IPS-11a (cell line): Measurements from ENCODE around the gene CUL4B.
"Not testable (repeated sequence)": the region's sequence is repeated elsewhere in the genome, so short reads cannot be mapped to it uniquely, and the experiment has no call there.

ENCODE experiments used
- H3K4me3 ChIP-seq: one replicate; pipeline ENCODE4 v1.5.1; 2013; ENCODE audit warnings: low read depth, low read length, control low read depth

CUL4B gene

DNA sequence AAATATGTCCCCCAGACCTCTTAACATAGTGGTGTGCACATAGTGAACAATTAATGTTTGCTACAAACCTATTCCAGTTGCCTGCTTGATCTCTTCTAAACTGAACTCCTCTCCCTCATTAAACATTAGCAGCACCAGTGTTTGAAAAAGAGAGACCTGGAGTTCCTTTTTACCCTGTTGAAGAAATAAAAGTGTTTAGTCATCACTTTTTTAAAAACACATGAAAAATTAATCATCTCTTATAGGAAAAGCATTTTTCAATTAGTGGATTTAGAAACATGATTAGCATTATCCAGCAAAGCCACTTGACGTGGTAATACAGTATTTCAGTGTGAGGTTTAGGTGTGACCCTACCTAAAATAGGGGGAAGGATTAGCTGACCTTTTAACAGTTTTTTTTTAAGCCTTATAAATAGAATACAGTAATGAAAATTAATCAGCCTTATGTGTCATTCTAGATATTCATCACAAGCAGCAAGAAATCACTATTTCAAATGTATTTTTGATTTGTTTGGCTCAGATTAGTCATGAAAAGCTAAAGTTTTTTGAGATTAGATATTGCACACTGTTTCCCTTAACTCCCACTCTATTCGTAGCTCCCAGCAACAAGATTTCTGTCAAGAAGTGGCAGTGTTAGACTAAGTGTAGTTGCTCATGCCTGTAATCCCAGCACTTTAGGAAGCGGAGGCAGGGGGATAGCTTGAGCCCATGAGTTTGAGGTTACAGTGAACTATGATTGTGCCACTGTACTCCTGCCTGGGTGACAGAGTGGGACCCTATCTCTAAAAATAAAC is 26.2 kb downstream of the CUL4B start:
- no peak overlapping the region for H3K4me3 ChIP-seq

GRCh38 chrX:120522820-120523219 is 37.9 kb downstream of the CUL4B start:
- no peak overlapping the region for H3K4me3 ChIP-seq

DNA sequence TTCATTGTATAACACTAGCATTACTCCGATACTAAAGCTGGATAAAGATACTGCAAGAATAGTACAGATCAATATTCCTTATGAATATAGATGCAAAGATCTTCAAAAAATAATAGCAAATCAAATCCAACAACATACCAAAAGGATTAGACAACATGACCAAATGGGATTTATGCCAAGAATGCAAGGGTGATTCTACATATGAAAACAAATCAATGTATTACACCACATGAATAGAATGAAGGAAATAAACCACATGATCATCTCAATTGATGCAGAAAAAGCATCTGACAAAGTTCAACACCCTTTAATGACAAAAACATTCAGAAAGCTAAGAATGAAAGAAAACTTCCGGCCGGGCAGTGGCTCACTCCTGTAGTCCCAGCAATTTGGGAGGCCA is 42.8 kb downstream of the CUL4B start:
- H3K4me3 ChIP-seq = no peak overlapping the region

GRCh38 chrX:120514236-120514635 is 46.5 kb downstream of the CUL4B start:
- H3K4me3 ChIP-seq = no peak overlapping the region

- H3K4me3 ChIP-seq = no peak overlapping the region
Observed at GRCh38 chrX:120512627-120513026, 48.1 kb downstream of the CUL4B start.

- no peak overlapping the region for H3K4me3 ChIP-seq
Observed at GRCh38 chrX:120512222-120512621, 48.5 kb downstream of the CUL4B start.

DNA sequence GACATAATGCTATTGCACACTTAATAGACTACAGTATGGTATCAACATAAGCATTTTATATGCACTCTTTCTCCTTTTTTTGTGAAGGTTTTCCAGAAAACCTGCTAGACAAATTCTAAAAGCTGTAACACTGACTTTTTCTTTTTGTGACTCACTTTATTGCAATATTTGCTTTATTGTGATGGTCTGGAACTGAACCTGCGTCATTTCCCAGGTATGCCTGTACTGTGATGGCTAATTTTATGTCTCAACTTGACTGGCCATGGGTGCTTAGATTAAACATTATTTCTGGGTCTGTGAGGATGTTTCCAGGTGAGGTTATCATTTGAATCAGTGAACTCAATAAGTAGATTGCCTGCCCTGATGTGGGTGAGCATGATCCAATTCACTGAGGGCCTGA is 56.2 kb downstream of the CUL4B start:
- H3K4me3 ChIP-seq = no peak overlapping the region

DNA sequence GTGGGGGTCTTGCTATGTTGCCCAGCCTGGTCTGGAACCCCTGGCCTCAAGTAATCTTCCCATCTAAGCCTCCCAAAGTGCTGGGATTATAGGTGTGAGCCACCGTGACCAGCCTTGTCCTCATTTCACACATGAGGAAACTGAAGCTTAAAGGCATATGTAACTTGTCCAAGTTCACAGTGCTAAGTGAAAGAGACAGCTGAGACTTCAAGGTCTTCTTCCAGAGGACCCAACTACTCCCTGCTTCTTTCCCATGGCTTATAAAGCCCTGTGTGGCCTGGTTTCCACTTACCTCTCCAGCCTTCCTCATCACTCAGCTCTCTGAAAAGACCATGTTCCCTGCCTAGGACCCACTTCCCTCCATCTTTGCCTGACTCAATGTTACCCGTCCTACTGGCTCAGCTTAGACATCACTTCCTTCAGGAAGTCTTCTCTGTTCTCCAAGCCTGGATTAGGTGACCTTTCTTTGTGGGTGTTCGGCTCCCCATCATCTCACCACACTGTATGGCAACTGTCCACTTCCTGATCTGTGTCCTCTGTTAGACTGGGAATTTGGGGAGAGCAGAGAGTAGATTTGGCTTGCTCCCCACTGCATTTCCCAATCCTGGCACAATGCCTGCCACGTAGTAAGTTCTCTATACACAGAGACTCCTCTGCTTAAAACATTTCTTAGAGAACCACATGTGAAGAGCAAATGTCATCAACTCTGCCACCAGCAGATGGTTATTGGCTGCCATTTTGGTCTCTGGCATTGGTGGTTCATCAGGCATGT is 61.3 kb downstream of the CUL4B start:
- no peak overlapping the region for H3K4me3 ChIP-seq

DNA sequence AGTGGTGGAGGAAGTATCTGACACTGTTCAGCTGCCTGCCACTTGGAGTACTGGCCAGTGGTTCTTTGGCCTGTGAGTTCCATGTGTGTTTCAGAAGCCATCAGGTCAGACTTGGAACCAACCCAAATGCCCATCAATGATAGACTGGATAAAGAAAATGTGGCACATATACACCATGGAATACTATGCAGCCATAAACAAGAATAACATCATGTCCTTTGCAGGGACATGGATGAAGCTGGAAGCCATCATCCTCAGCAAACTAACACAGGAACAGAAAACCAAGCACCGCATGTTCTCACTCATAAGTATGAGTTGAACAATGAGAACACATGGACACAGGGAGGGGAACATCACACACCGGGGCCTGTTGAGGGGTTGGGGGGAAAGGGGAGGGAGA is 70.6 kb downstream of the CUL4B start:
- H3K4me3 ChIP-seq = not testable (repeated sequence)

- H3K4me3 ChIP-seq = no peak overlapping the region
Observed at GRCh38 chrX:120486786-120487185, 74.0 kb downstream of the CUL4B start.

GRCh38 chrX:120485638-120486520 is 74.9 kb downstream of the CUL4B start:
- H3K4me3 ChIP-seq = peak overlapping the region; percentile 30

DNA sequence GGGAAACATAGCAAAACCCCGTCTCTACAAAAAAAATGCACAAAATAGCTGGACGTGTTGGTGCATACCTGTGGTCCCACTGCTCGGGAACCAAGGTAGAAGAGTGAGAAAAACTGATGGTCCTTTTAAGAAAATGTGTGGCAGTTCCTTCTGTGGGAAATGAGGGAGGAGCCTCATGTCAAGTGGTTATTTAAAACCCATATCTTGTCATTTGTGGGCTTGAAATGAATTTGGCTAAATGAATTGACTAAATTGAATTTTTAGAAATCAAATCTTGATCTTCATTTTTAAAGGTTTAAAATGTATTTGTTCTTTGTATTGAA is 75.5 kb downstream of the CUL4B start:
- peak overlapping the region; percentile 30 for H3K4me3 ChIP-seq

- H3K4me3 ChIP-seq = no peak overlapping the region
Observed at GRCh38 chrX:120477453-120477852, 83.3 kb downstream of the CUL4B start.

DNA sequence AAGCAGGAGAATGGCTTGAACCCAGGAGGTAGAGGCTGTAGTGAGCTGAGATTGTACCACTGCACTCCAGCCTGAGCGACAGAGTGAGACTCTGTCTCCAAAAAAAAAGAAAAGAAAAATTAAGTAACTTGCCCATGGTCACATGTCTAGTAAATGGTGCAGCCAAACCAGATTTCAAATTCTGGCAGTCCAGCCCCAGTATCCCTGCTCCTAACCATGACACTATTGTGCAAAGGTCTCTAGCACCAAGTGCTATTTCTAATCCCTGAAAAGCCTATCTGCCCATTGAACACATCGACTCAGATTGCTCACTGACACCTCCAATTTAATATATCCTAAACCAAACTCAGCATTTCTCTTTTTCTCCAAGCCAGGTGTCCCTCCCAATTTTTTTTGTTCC is 84.0 kb downstream of the CUL4B start:
- no peak overlapping the region for H3K4me3 ChIP-seq

GRCh38 chrX:120475447-120475846 is 85.3 kb downstream of the CUL4B start:
- not testable (repeated sequence) for H3K4me3 ChIP-seq
